CD14-positive monocyte (primary cell): ENCODE data around the gene DLL3. TPM values are rescaled to one million over a fixed set of nuclear protein-coding genes. Genes with fewer than 3 reads are reported as not detected.

Experiments used
- DNase-seq, 3 donors: peaks; one replicate each; pipeline ENCODE4 v3.0.0-alpha.2; 2011 to 2022
- H2AFZ ChIP-seq: 2 replicates; pipeline ENCODE4 v1.6.0; 2012; ENCODE audit warnings: mild to moderate bottlenecking, low read depth, low read length, inconsistent platforms; ENCODE audit not compliant: insufficient read depth, poor library complexity, severe bottlenecking
- H3K27ac ChIP-seq, 2 donors: 1 replicate in 1 of 2; 2 replicates in 1 of 2; pipeline ENCODE4 v1.5.1; 2012 to 2013; ENCODE audit warnings: low read length in 2 of 2, control low read depth in 1 of 2, inconsistent platforms in 1 of 2, low read depth in 1 of 2, mild to moderate bottlenecking in 1 of 2
- H3K27me3 ChIP-seq, 2 donors: one replicate each; pipeline versions ENCODE4 v1.6.0 to v1.6.1; 2011 to 2013; ENCODE audit warnings: low read length in 2 of 2; ENCODE audit not compliant: control insufficient read depth in 2 of 2, insufficient read depth in 2 of 2
- H3K36me3 ChIP-seq, 2 donors: replicated peaks in 1 of 2; 1 replicate in 1 of 2; 2 replicates in 1 of 2; pipeline versions ENCODE4 v1.5.1 to v1.6.1; 2012 to 2013; ENCODE audit warnings: low read length in 2 of 2, control low read depth in 1 of 2, inconsistent platforms in 1 of 2, mild to moderate bottlenecking in 1 of 2; ENCODE audit not compliant: insufficient read depth in 2 of 2, control insufficient read depth in 1 of 2
- H3K4me1 ChIP-seq, 2 donors: 1 replicate in 1 of 2; 2 replicates in 1 of 2; pipeline versions ENCODE4 v1.5.1 to v1.6.1; 2012 to 2013; ENCODE audit warnings: low read length in 2 of 2, control low read depth in 1 of 2, inconsistent platforms in 1 of 2, mild to moderate bottlenecking in 1 of 2, moderate library complexity in 1 of 2; ENCODE audit not compliant: insufficient read depth in 2 of 2, control insufficient read depth in 1 of 2
- H3K4me2 ChIP-seq: replicated peaks from 2 replicates; pipeline ENCODE3; 2012; ENCODE audit warnings: low read length, moderate library complexity, mild to moderate bottlenecking; ENCODE audit not compliant: poor library complexity, severe bottlenecking; ENCODE audit errors: extremely low read depth
- H3K4me3 ChIP-seq, 3 experiments: fragments of 200-600 bp in 1 of 3; sonication (generic) in 1 of 3; replicated peaks in 1 of 3; 1 replicate in 2 of 3; 2 replicates in 1 of 3; pipeline ENCODE4 v1.5.1; 2011 to 2013; ENCODE audit warnings: low read length in 3 of 3, mild to moderate bottlenecking in 3 of 3, control low read depth in 2 of 3, low read depth in 2 of 3, inconsistent platforms in 1 of 3, moderate library complexity in 1 of 3
- H3K79me2 ChIP-seq: 2 replicates; pipeline ENCODE4 v1.6.0; 2012; ENCODE audit warnings: mild to moderate bottlenecking, control low read depth, inconsistent platforms, low read length, moderate library complexity; ENCODE audit not compliant: insufficient read depth
- H3K9ac ChIP-seq: 2 replicates; pipeline ENCODE4 v1.6.0; 2017; ENCODE audit warnings: low read length, mild to moderate bottlenecking; ENCODE audit not compliant: insufficient read depth, poor library complexity, severe bottlenecking
- H3K9me3 ChIP-seq, 2 donors: replicated peaks in 1 of 2; 1 replicate in 1 of 2; 2 replicates in 1 of 2; pipeline versions ENCODE4 v1.5.1 to v1.6.1; 2012 to 2013; ENCODE audit warnings: low read length in 2 of 2, control low read depth in 1 of 2; ENCODE audit not compliant: control insufficient read depth in 1 of 2, insufficient read depth in 1 of 2
- H4K20me1 ChIP-seq: 2 replicates; pipeline ENCODE4 v1.6.0; 2012; ENCODE audit warnings: mild to moderate bottlenecking, low read length, control low read depth, moderate library complexity; ENCODE audit not compliant: insufficient read depth
- H3K27ac Mint-ChIP-seq, 7 donors: one replicate each; pipeline ENCODE4 v1.8.0; 2020; ENCODE audit warnings: mild to moderate bottlenecking in 7 of 7, mixed read lengths in 7 of 7, moderate library complexity in 6 of 7, inconsistent platforms in 2 of 7
- H3K27me3 Mint-ChIP-seq, 3 donors: one replicate each; pipeline ENCODE4 v1.8.0; 2021 to 2022; ENCODE audit warnings: low read depth in 3 of 3, mild to moderate bottlenecking in 3 of 3, mixed read lengths in 3 of 3, moderate library complexity in 3 of 3, inconsistent platforms in 1 of 3
- H3K36me3 Mint-ChIP-seq, 2 donors: one replicate each; pipeline ENCODE4 v1.8.0; 2020; ENCODE audit warnings: mixed read lengths in 2 of 2, inconsistent platforms in 1 of 2, mild to moderate bottlenecking in 1 of 2
- H3K4me1 Mint-ChIP-seq: one replicate; pipeline ENCODE4 v1.8.0; 2020; ENCODE audit warnings: mild to moderate bottlenecking, mixed read lengths
- H3K4me3 Mint-ChIP-seq, 2 donors: one replicate each; pipeline ENCODE4 v1.8.0; 2020; ENCODE audit warnings: mild to moderate bottlenecking in 2 of 2, mixed read lengths in 2 of 2, moderate library complexity in 1 of 2
- H3K9me3 Mint-ChIP-seq, 7 donors: one replicate each; pipeline ENCODE4 v1.8.0; 2020 to 2022; ENCODE audit warnings: mixed read lengths in 7 of 7, mild to moderate bottlenecking in 6 of 7, moderate library complexity in 6 of 7, inconsistent platforms in 2 of 7
- CTCF ChIP-seq: fragments of 200-600 bp; IDR thresholded peaks from one replicate; pipeline ENCODE4 v1.8.0; 2022; ENCODE audit warnings: antibody characterized with exemption, mild to moderate bottlenecking
- WGBS: methylation state at CpG from one replicate; pipeline ENCODE4 v1.1.5; 2013; ENCODE audit warnings: missing lambda C conversion rate; ENCODE audit not compliant: insufficient coverage; 5-methylcytosine and 5-hydroxymethylcytosine counted together
- intact Hi-C, 2 donors: fragments of 100-400 bp; cut with micrococcal nuclease; formaldehyde crosslinking; loops; one replicate each; pipeline versions ENCODE4 v1.15.0 to v1.15.1; 2023
- polyA plus RNA-seq, 3 donors: library from polyadenylated mRNA; depleted of rRNA in 1 of 3; unstranded in 2 of 3; stranded (reverse) in 1 of 3; fragments of 300-500 nt in 2 of 3; fragments of >200 nt in 1 of 3; fragmentation: Illumina TruSeq in 2 of 3; gene quantifications; 1 replicate in 2 of 3; 2 replicates in 1 of 3; pipeline ENCODE4 v1.2.3, GENCODE V29; 2012 to 2021

The DLL3 gene
- polyA plus RNA-seq, 3 donors = not detected

- H3K27ac Mint-ChIP-seq = no peak overlapping the region
- peaks cover 35 to 45% of the 10 kb centered on the region in 2 donors for H3K36me3 Mint-ChIP-seq
- no peak overlapping the region for H3K9ac ChIP-seq
- no peak for DNase-seq
- TF ChIP-seq CTCF = no peak
- H3K27me3 Mint-ChIP-seq = peaks cover 0 to 2% (median 0%) of the 10 kb centered on the region in 3 donors
- H3K4me1 Mint-ChIP-seq = peaks cover 22% of the 10 kb centered on the region
- no peak overlapping the region for H2AFZ ChIP-seq
- H3K4me1 ChIP-seq = peaks cover 19% of the 10 kb centered on the region in 2 donors
- no peaks in the 10 kb centered on the region for H3K9me3 Mint-ChIP-seq
- no peaks in the 10 kb centered on the region for H4K20me1 ChIP-seq
- no CpG with 5 or more reads among the region's 6 CpGs for WGBS
- intact Hi-C loops = loop anchor here in 1 of 2 donors (5.0 kb wide), 1 partner anchor 49 kb away; the partner anchor contains the start of gene EID2B
- H3K79me2 ChIP-seq = peaks cover 15% of the 10 kb centered on the region
- H3K9me3 ChIP-seq = no peaks in the 10 kb centered on the region
- H3K4me3 ChIP-seq = no peak overlapping the region
- no peaks in the 10 kb centered on the region for H3K27me3 ChIP-seq
- no peak overlapping the region for H3K4me3 Mint-ChIP-seq
- H3K4me2 ChIP-seq = no peak overlapping the region
- no peak overlapping the region for H3K27ac ChIP-seq
- peaks cover 23 to 43% of the 10 kb centered on the region in 2 donors for H3K36me3 ChIP-seq
These were observed 15.6 kb upstream of the DLL3 start for GRCh38 chr19:39483141-39483540.

GRCh38 chr19:39489756-39490155 lies 9.0 kb upstream of the DLL3 start:
- Mint-ChIP-seq H3K4me1 (no peaks in the 10 kb centered on the region), H3K36me3 (peaks cover 47 to 66% of the 10 kb centered on the region in 2 donors), H3K9me3 (no peaks in the 10 kb centered on the region), H3K27ac (peak overlapping the region in 2 of 7 donors; percentile 30 to 72), H3K4me3 (no peak overlapping the region), H3K27me3 (peaks cover 0 to 4% (median 0%) of the 10 kb centered on the region in 3 donors)
- Histone ChIP-seq H3K27ac (no peak overlapping the region), H3K4me2 (no peak overlapping the region), H3K9me3 (no peaks in the 10 kb centered on the region), H4K20me1 (no peaks in the 10 kb centered on the region), H3K9ac (no peak overlapping the region), H3K4me1 (no peaks in the 10 kb centered on the region), H3K79me2 (no peaks in the 10 kb centered on the region), H3K36me3 (peaks cover 50 to 63% of the 10 kb centered on the region in 2 donors), H3K4me3 (no peak overlapping the region), H3K27me3 (no peaks in the 10 kb centered on the region), H2AFZ (no peak overlapping the region)
- no peak for TF ChIP-seq CTCF
- 92% methylated on average over 6 of the region's 10 CpGs for WGBS
- intact Hi-C loops = loop anchor here in 1 of 2 donors (10.0 kb wide), 1 partner anchor 185 kb away; no protein-coding TSS in a partner anchor
- no peak for DNase-seq
